ENCODE data around the gene EPB42.

DNA sequence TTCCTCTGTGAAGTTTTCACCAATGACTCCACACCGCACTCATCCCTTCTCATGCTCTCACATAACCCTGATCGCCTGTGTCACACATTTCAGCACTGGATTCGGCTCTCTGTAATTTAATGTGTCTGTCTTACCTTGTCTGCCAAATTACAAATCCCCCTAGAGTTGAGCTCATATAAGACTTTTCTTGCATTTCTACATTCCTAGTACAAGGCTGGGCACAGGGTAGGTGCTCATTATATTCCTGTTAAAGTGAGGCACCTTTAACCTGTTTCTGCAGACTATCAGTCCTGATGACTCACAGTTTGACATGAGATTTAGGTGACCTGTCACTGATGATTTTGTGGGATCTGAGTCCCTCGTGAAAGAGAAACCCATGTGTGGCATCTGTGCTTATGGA, 23.3 kb upstream of the EPB42 start:
- no peak for TF ChIP-seq POLR2AphosphoS5 (IDR thresholded peaks at IDR 0.05; ENCODE audit: borderline replicate concordance, low read depth, low read length)
- TF ChIP-seq EZH2 (IDR thresholded peaks at IDR 0.05): no peak
- TF ChIP-seq FOXP2 (optimal IDR thresholded peaks at IDR 0.05; ENCODE audit: control extremely low read depth, extremely low read length, insufficient read depth): no peak

All from SK-N-MC (cell line).